Measurements from ENCODE around the gene NIN. TPM values are rescaled to one million over a fixed set of nuclear protein-coding genes. Genes with fewer than 3 reads are reported as not detected.

Gene NIN
- total and polyA plus RNA-seq, 11 donors: 11.7 to 48.3 (median 25.0) TPM

- WGBS, 4 donors: 8 to 15% (median 11%) methylated on average over 23 to 63 of the region's 63 CpGs
- H3K36me3 ChIP-seq: no peaks in the 10 kb centered on the region
- H3K4me1 ChIP-seq: peaks cover 0 to 16% (median 0%) of the 10 kb centered on the region in 12 donors
- H3K27ac ChIP-seq: no peak within 1 kb of the TSS
- H3K4me3 ChIP-seq: peak within 1 kb of the TSS in 8 of 12 donors; percentile 17 to 46 (median 35)
- H3K9me3 ChIP-seq: no peaks in the 10 kb centered on the region
- DNase-seq (peak in 1 of 5 donors; percentile 29), ATAC-seq (peak in 2 of 4 donors; percentile 31 to 45)
- no peak for TF ChIP-seq CTCF (IDR thresholded peaks at IDR 0.05)
- TF ChIP-seq POLR2A (IDR thresholded peaks at IDR 0.05): no peak
- peaks cover 10 to 38% (median 18%) of the 10 kb centered on the region in 9 donors for H3K27me3 ChIP-seq
- intact Hi-C loops (cut with DNase I): no loop called here
These were observed 41.2 kb upstream of the NIN start, which contains the start of gene ABHD12B for GRCh38 chr14:50871914-50872732. TSS of gene ABHD12B (plus strand) at chr14:50872053. CDS start at chr14:50872175, 122 bp downstream.

- intact Hi-C loops (cut with DNase I): no loop called here
- DNase-seq (no peak), ATAC-seq (no peak)
- Histone ChIP-seq H3K9me3 (no peaks in the 10 kb centered on the region), H3K27me3 (peaks cover 10 to 38% (median 18%) of the 10 kb centered on the region in 9 donors), H3K4me1 (peaks cover 0 to 16% (median 0%) of the 10 kb centered on the region in 12 donors), H3K36me3 (no peaks in the 10 kb centered on the region), H3K4me3 (no peak overlapping the region), H3K27ac (no peak overlapping the region)
- WGBS, 4 donors: 93 to 95% (median 93%) methylated on average over 5 of the region's 5 CpGs
- no peak for TF ChIP-seq CTCF (IDR thresholded peaks at IDR 0.05)
- TF ChIP-seq POLR2A (IDR thresholded peaks at IDR 0.05): no peak
These were observed 40.3 kb upstream of the NIN start for GRCh38 chr14:50871228-50871627.

- Histone ChIP-seq H3K36me3 (no peaks in the 10 kb centered on the region), H3K27me3 (peaks cover 0 to 8% (median 3%) of the 10 kb centered on the region in 9 donors), H3K4me3 (no peak overlapping the region), H3K4me1 (peaks cover 0 to 7% (median 0%) of the 10 kb centered on the region in 12 donors), H3K27ac (peak overlapping the region in 1 of 12 donors; percentile 10), H3K9me3 (no peaks in the 10 kb centered on the region)
- 42 to 52% (median 45%) methylated on average over 11 of the region's 11 CpGs for WGBS, 4 donors
- no peak for DNase-seq
- intact Hi-C loops (cut with DNase I): loop anchor here in 4 of 10 donors (10.0 kb wide), 3 partner anchors 91 to 261 kb away; no protein-coding TSS in a partner anchor
- TF ChIP-seq POLR2A (IDR thresholded peaks at IDR 0.05) (no peak), CTCF (IDR thresholded peaks at IDR 0.05) (no peak)
- no peak for ATAC-seq
These were observed 34.6 kb upstream of the NIN start for GRCh38 chr14:50865391-50866076.

- no peak overlapping the region for H3K27ac ChIP-seq
- H3K4me1 ChIP-seq: peaks cover 0 to 11% (median 0%) of the 10 kb centered on the region in 12 donors
- WGBS, 4 donors: 82 to 87% (median 85%) methylated on average over 5 of the region's 5 CpGs
- DNase-seq (no peak), ATAC-seq (no peak)
- no peak for TF ChIP-seq CTCF (IDR thresholded peaks at IDR 0.05)
- no peak for TF ChIP-seq POLR2A (IDR thresholded peaks at IDR 0.05)
- intact Hi-C loops (cut with DNase I): loop anchor here in 9 of 10 donors (5.0 to 10.0 kb wide), 6 partner anchors 73 to 263 kb away; no protein-coding TSS in a partner anchor
- H3K9me3 ChIP-seq: no peaks in the 10 kb centered on the region
- H3K4me3 ChIP-seq: no peak overlapping the region
- peaks cover 0 to 2% (median 0%) of the 10 kb centered on the region in 9 donors for H3K27me3 ChIP-seq
- H3K36me3 ChIP-seq: no peaks in the 10 kb centered on the region
These were observed 34.0 kb upstream of the NIN start for GRCh38 chr14:50864946-50865345.
